Measurements from ENCODE around the gene TEK. TPM values are rescaled to one million over a fixed set of nuclear protein-coding genes. Genes with fewer than 3 reads are reported as not detected.

TEK gene
- total and polyA plus RNA-seq, 2 donors (not counting 1 experiment from before 2014, with no cell fraction given), result not detected

- H3K27ac Mint-ChIP-seq, result no peak overlapping the region
- 82% methylated on average over 2 of the region's 4 CpGs for WGBS (ENCODE audit: insufficient coverage)
These were observed 95.6 kb downstream of the TEK start for GRCh38 chr9:27204578-27204977.

GRCh38 chr9:27205198-27205597 lies 96.2 kb downstream of the TEK start:
- Histone ChIP-seq H3K79me2 (ENCODE audit: control insufficient read depth, insufficient read depth, low read length) (no peaks in the 10 kb centered on the region), H3K9me3 (ENCODE audit: control extremely low read depth in 1 of 3, control insufficient read depth in 2 of 3, insufficient read depth in 1 of 3, low read length in 2 of 3) (no peaks in the 10 kb centered on the region), H2AFZ (ENCODE audit: insufficient read depth, low read depth, low read length, poor library complexity, severe bottlenecking) (no peak overlapping the region), H4K20me1 (ENCODE audit: control insufficient read depth, insufficient read depth, low read length, poor library complexity, severe bottlenecking) (no peaks in the 10 kb centered on the region), H3K27me3 (replicated peaks in 1 of 4; ENCODE audit: control extremely low read depth in 1 of 4, control insufficient read depth in 3 of 4, insufficient read depth in 4 of 4, low read length in 3 of 4) (no peaks in the 10 kb centered on the region), H3K4me2 (replicated peaks; ENCODE audit: low read depth, low read length, poor library complexity, severe bottlenecking) (no peak overlapping the region), H3K36me3 (replicated peaks in 1 of 2; ENCODE audit: control extremely low read depth in 1 of 2, control insufficient read depth in 1 of 2, extremely low read depth in 1 of 2, insufficient read depth in 2 of 2, low read length in 1 of 2) (no peaks in the 10 kb centered on the region), H3K9ac (ENCODE audit: low read length) (no peak overlapping the region), H3K27ac (ENCODE audit: low read length in 2 of 2) (no peak overlapping the region), H3K4me3 (ENCODE audit: control extremely low read depth in 1 of 5, extremely low read depth in 1 of 5, insufficient read depth in 1 of 5, low read depth in 2 of 5, low read length in 4 of 5) (no peak overlapping the region), H3K4me1 (ENCODE audit: control insufficient read depth in 2 of 2, insufficient read depth in 2 of 2, low read length in 2 of 2) (no peaks in the 10 kb centered on the region)
- Mint-ChIP-seq H3K4me1 (no peaks in the 10 kb centered on the region), H3K27me3 (peaks cover 12% of the 10 kb centered on the region), H3K9me3 (ENCODE audit: insufficient read depth) (no peaks in the 10 kb centered on the region), H3K4me3 (no peak overlapping the region), H3K27ac (no peak overlapping the region)
- WGBS (ENCODE audit: insufficient coverage), result no CpG with 5 or more reads among the region's 2 CpGs
- CTCF ChIA-PET, result no interaction called here
- intact Hi-C loops (cut with micrococcal nuclease), result no loop called here
- no peak for DNase-seq
- TF ChIP-seq EZH2 (IDR thresholded peaks at IDR 0.05; ENCODE audit: borderline replicate concordance, insufficient read depth, low read depth, low read length, poor library complexity, severe bottlenecking) (no peak), CTCF (IDR thresholded peaks at IDR 0.05) (no peak)
- no peak for ATAC-seq (ENCODE audit: low read depth)
- POLR2A ChIA-PET, result no interaction called here

More at GRCh38 chr9:27204578-27204977, 95.6 kb downstream of the TEK start:
- intact Hi-C loops (cut with micrococcal nuclease), result no loop called here
- Histone ChIP-seq H3K4me1 (ENCODE audit: control insufficient read depth in 2 of 2, insufficient read depth in 2 of 2, low read length in 2 of 2) (no peaks in the 10 kb centered on the region), H3K27me3 (replicated peaks in 1 of 4; ENCODE audit: control extremely low read depth in 1 of 4, control insufficient read depth in 3 of 4, insufficient read depth in 4 of 4, low read length in 3 of 4) (no peaks in the 10 kb centered on the region), H3K36me3 (replicated peaks in 1 of 2; ENCODE audit: control extremely low read depth in 1 of 2, control insufficient read depth in 1 of 2, extremely low read depth in 1 of 2, insufficient read depth in 2 of 2, low read length in 1 of 2) (no peaks in the 10 kb centered on the region), H3K9ac (ENCODE audit: low read length) (no peak overlapping the region), H3K27ac (ENCODE audit: low read length in 2 of 2) (no peak overlapping the region), H3K4me3 (ENCODE audit: control extremely low read depth in 1 of 5, extremely low read depth in 1 of 5, insufficient read depth in 1 of 5, low read depth in 2 of 5, low read length in 4 of 5) (no peak overlapping the region), H3K4me2 (replicated peaks; ENCODE audit: low read depth, low read length, poor library complexity, severe bottlenecking) (no peak overlapping the region), H2AFZ (ENCODE audit: insufficient read depth, low read depth, low read length, poor library complexity, severe bottlenecking) (no peak overlapping the region), H3K9me3 (ENCODE audit: control extremely low read depth in 1 of 3, control insufficient read depth in 2 of 3, insufficient read depth in 1 of 3, low read length in 2 of 3) (no peaks in the 10 kb centered on the region), H4K20me1 (ENCODE audit: control insufficient read depth, insufficient read depth, low read length, poor library complexity, severe bottlenecking) (no peaks in the 10 kb centered on the region), H3K79me2 (ENCODE audit: control insufficient read depth, insufficient read depth, low read length) (no peaks in the 10 kb centered on the region)
- Mint-ChIP-seq H3K9me3 (ENCODE audit: insufficient read depth) (no peaks in the 10 kb centered on the region), H3K4me3 (no peak overlapping the region), H3K27me3 (peaks cover 13% of the 10 kb centered on the region), H3K4me1 (no peaks in the 10 kb centered on the region)
- no peak for TF ChIP-seq CTCF (IDR thresholded peaks at IDR 0.05)
- no peak for TF ChIP-seq EZH2 (IDR thresholded peaks at IDR 0.05; ENCODE audit: borderline replicate concordance, insufficient read depth, low read depth, low read length, poor library complexity, severe bottlenecking)
- ChIA-PET POLR2A (no interaction called here), CTCF (no interaction called here)
- DNase-seq (no peak), ATAC-seq (ENCODE audit: low read depth) (no peak)
